Stomach (tissue), 4 donors: Measurements from ENCODE around the gene DLG2.

Source experiments
- CTCF ChIP-seq, 7 experiments: fragments of 450-650 bp in 4 of 7; fragments of 200-600 bp in 3 of 7; sonication (generic) in 3 of 7; IDR thresholded peaks; one replicate each; pipeline ENCODE4 v1.5.1; 2016 to 2019; ENCODE audit warnings: antibody characterized with exemption in 7 of 7, control low read depth in 2 of 7, mild to moderate bottlenecking in 1 of 7
- POLR2A ChIP-seq, 4 donors: fragments of 450-650 bp; IDR thresholded peaks; one replicate each; pipeline ENCODE4 v1.6.1; 2016; ENCODE audit warnings: antibody characterized with exemption in 4 of 4, control low read depth in 2 of 4, mild to moderate bottlenecking in 1 of 4, moderate library complexity in 1 of 4

GRCh38 chr11:84214557-84214956, 1412.6 kb downstream of the DLG2 start:
- TF ChIP-seq CTCF (IDR thresholded peaks at IDR 0.05) (no peak), POLR2A (IDR thresholded peaks at IDR 0.05) (no peak)
